Activated T-cell treated with anti-CD3 and anti-CD28 coated beads, Interleukin-2, amount 50 U/mL, for 24 hours (primary cell): ENCODE measurements around the gene B3GALT4.
"Not testable (repeated sequence)": the region's sequence is repeated elsewhere in the genome, so short reads cannot be mapped to it uniquely, and the experiment has no call there.

ENCODE experiments used
- DNase-seq: peaks from one replicate; pipeline ENCODE4 v3.0.0-alpha.2; 2020
- H3K27ac Mint-ChIP-seq: 2 replicates; pipeline ENCODE4 v1.8.0; 2020; ENCODE audit warnings: mild to moderate bottlenecking, mixed read lengths
- H3K27me3 Mint-ChIP-seq: 2 replicates; pipeline ENCODE4 v1.8.0; 2020; ENCODE audit warnings: mixed read lengths
- H3K36me3 Mint-ChIP-seq: 2 replicates; pipeline ENCODE4 v1.8.0; 2020; ENCODE audit warnings: low read depth, mixed read lengths
- H3K4me1 Mint-ChIP-seq: 2 replicates; pipeline ENCODE4 v1.8.0; 2020; ENCODE audit warnings: low read depth, mixed read lengths
- H3K4me3 Mint-ChIP-seq: 2 replicates; pipeline ENCODE4 v1.8.0; 2020; ENCODE audit warnings: mild to moderate bottlenecking, moderate library complexity, mixed read lengths
- H3K9me3 Mint-ChIP-seq: 2 replicates; pipeline ENCODE4 v1.8.0; 2020; ENCODE audit warnings: mixed read lengths

Gene B3GALT4

GRCh38 chr6:33252759-33253158, 24.2 kb upstream of the B3GALT4 start:
- Mint-ChIP-seq H3K36me3 (peaks cover 54% of the 10 kb centered on the region), H3K4me3 (no peak overlapping the region), H3K9me3 (no peaks in the 10 kb centered on the region), H3K4me1 (peaks cover 46% of the 10 kb centered on the region), H3K27ac (peak overlapping the region; percentile 29), H3K27me3 (no peaks in the 10 kb centered on the region)
- no peak for DNase-seq

DNA sequence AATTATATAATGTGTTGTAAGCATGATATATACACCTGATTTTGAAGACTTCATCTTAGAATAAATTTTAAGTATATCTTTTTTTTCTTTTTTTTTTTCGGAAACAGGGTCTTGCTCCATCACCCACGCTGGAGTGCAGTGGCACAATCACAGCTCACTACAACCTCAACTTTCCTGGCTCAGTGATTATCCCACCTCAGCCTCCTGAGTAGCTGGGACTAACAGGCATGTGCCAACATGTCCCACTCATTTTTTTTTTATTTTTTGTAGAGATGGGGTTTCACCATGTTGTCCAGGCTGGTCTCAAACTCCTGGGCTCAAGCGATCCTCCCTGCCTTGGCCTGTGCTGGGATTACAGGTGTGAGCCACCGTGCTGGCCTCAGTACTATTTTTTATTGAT, 22.3 kb upstream of the B3GALT4 start:
- no peaks in the 10 kb centered on the region for H3K27me3 Mint-ChIP-seq
- H3K9me3 Mint-ChIP-seq: no peaks in the 10 kb centered on the region
- no peak overlapping the region for H3K27ac Mint-ChIP-seq
- no peak overlapping the region for H3K4me3 Mint-ChIP-seq
- H3K36me3 Mint-ChIP-seq: peaks cover 64% of the 10 kb centered on the region
- peaks cover 31% of the 10 kb centered on the region for H3K4me1 Mint-ChIP-seq
- DNase-seq: no peak

DNA sequence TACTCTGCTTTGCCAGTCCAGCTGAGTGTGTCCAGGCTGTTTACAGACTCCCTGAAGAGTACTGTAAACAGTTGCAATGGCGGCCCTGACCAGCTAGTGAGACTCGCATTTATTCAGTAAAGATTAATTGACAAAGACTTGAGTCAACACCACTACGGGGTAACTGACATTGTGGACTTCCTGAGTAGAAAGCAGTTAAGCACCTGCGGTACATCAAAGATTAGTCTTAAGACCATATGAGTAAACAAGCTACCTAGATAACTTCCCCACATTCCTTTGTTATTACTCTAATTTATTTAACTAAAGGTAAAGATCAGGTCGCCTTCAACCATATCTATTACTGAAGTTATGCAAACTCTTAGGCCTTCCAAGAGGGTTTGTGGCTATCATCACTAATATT, 17.9 kb upstream of the B3GALT4 start:
- Mint-ChIP-seq H3K9me3 (no peaks in the 10 kb centered on the region), H3K36me3 (peaks cover 74% of the 10 kb centered on the region), H3K27me3 (no peaks in the 10 kb centered on the region), H3K4me3 (no peak overlapping the region), H3K4me1 (peaks cover 7% of the 10 kb centered on the region), H3K27ac (no peak overlapping the region)
- DNase-seq: no peak

DNA sequence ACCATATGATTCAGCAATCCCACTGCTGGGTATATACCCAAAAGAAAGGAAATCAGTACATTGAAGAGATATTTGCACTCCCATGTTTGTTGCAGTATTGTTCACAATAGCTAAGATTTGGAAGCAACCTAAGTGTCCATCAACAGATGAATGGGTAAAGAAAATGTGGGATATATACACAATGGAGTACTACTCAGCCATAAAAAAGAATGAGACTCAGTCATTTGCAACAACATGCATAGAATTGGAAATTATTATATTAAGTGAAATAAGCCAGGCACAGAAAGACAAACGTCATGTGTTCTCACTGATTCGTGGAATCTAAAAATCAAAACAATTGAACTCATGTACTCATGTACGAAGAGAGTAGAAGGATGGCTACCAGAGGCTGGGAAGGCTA, 14.4 kb upstream of the B3GALT4 start:
- DNase-seq, H3K4me3 Mint-ChIP-seq, H3K9me3 Mint-ChIP-seq, H3K4me1 Mint-ChIP-seq, H3K27ac Mint-ChIP-seq, H3K27me3 Mint-ChIP-seq: not testable (repeated sequence)
- peaks cover 90% of the 10 kb centered on the region for H3K36me3 Mint-ChIP-seq

- Mint-ChIP-seq H3K9me3 (no peaks in the 10 kb centered on the region), H3K27me3 (no peaks in the 10 kb centered on the region), H3K27ac (peak overlapping the region; percentile 9), H3K4me1 (peaks cover 7% of the 10 kb centered on the region), H3K36me3 (peaks cover 95% of the 10 kb centered on the region), H3K4me3 (no peak overlapping the region)
- DNase-seq: no peak
Measured at GRCh38 chr6:33264015-33264414, 12.9 kb upstream of the B3GALT4 start.

- Mint-ChIP-seq H3K27me3 (no peaks in the 10 kb centered on the region), H3K4me1 (peaks cover 32% of the 10 kb centered on the region), H3K9me3 (no peaks in the 10 kb centered on the region), H3K27ac (peak overlapping the region; percentile 100), H3K36me3 (peaks cover 93% of the 10 kb centered on the region), H3K4me3 (peak overlapping the region; percentile 98)
- no peak for DNase-seq
Measured at GRCh38 chr6:33271117-33271467, 5.8 kb upstream of the B3GALT4 start.

GRCh38 chr6:33271468-33272274, 5.3 kb upstream of the B3GALT4 start, which contains the start of the genes RPS18 and VPS52:
Gene RPS18, plus strand, starts transcription at chr6:33272075. Its CDS starts 45 bp downstream, at chr6:33272120.
Gene VPS52, minus strand, starts transcription at chr6:33271876. Its CDS starts 201 bp downstream, at chr6:33271675.
- peak; percentile 92 for DNase-seq
- Mint-ChIP-seq H3K4me1 (peaks cover 38% of the 10 kb centered on the region), H3K9me3 (no peaks in the 10 kb centered on the region), H3K27ac (peak within 1 kb of the TSS; percentile 100), H3K4me3 (peak within 1 kb of the TSS; percentile 98), H3K36me3 (peaks cover 93% of the 10 kb centered on the region), H3K27me3 (no peaks in the 10 kb centered on the region)

- H3K27ac Mint-ChIP-seq: peak overlapping the region; percentile 100
- peak overlapping the region; percentile 98 for H3K4me3 Mint-ChIP-seq
- H3K9me3 Mint-ChIP-seq: no peaks in the 10 kb centered on the region
- H3K27me3 Mint-ChIP-seq: no peaks in the 10 kb centered on the region
- peaks cover 89% of the 10 kb centered on the region for H3K36me3 Mint-ChIP-seq
- H3K4me1 Mint-ChIP-seq: peaks cover 42% of the 10 kb centered on the region
- no peak for DNase-seq
Measured at GRCh38 chr6:33272275-33273128, 4.4 kb upstream of the B3GALT4 start.

DNA sequence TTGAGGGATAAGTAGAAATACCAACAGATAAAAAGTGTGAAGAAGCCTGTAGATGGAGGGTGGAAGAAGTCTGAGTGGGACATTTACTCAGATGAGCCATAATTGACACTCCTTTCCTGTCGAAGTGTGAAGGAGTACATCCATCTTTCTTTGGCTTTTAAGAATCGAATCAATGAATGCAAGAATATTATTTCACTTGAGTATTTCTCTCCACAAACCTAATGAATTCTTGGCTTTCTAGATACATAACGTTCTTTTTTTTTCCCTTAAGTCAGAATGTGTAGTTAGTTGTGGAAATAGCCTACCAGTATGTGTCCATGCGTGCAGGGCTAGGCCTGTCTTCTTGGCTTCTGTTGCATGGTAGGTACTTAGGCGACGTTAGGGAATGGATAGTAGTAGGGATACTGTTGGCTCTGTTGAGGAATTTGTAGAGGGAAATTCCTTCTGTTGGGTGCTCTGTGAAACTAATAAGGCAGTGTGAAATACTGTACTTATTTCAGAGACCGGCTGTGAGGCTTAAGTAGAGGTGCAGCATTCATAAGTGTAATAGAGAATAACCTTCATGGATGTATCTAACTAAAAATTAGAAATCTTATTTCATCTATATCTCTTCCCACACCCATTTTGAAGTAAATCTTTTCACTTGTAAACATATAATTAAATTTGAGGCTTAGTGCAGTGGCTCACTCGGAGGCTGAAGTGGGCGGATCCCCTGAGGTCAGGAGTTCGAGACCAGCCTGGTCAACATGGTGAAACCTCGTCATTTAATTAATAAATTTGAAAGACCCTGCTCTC, 3.6 kb upstream of the B3GALT4 start:
- no peaks in the 10 kb centered on the region for H3K9me3 Mint-ChIP-seq
- peaks cover 47% of the 10 kb centered on the region for H3K4me1 Mint-ChIP-seq
- peak overlapping the region; percentile 98 for H3K4me3 Mint-ChIP-seq
- no peaks in the 10 kb centered on the region for H3K27me3 Mint-ChIP-seq
- H3K27ac Mint-ChIP-seq: peak overlapping the region; percentile 100
- no peak for DNase-seq
- peaks cover 86% of the 10 kb centered on the region for H3K36me3 Mint-ChIP-seq

DNA sequence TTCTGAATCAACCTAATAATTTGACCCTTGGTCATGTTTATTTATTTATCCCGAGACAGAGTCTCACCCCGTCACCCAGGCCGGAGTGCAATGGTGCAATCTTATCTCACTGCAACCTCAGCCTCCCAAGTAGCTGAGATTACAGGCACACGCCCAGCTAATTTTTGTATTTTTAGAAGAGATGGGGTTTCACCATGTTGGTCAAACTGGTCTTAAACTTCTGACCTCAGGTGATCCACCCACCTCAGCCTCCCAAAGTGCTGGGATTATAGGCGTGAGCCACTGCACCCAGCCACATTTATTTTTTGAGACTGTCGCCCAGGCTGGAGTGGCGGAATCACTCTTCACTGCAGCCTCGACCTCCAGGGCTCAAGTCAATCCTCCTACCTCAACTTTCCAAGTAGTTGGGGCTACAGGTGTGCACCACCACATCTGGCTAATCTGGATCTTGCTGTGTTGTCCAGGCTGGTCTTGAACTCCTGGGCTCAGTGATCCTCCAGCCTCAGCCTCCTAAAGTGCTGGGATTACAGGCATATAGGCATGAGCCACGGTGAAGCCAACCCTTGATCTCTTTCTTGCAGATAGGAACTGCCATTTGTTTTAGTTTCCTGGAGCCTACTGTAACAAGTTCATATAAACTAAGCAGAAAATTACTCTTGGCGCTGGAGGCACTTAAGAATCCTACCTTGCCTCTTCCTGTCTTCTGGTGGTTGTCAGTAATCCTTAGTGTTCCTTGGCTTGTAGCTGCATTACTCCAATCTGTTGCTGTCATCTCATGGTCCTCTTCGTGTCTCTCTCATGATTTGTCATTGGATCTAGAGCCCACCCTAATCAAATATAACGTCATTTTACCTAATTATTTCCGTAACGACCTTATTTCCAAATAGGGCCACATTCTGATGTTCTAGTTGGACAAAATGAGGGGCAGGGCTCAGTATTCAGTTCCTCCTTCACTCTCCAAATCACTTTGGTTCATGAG, 2.7 kb upstream of the B3GALT4 start:
- peaks cover 50% of the 10 kb centered on the region for H3K4me1 Mint-ChIP-seq
- H3K36me3 Mint-ChIP-seq: peaks cover 86% of the 10 kb centered on the region
- H3K4me3 Mint-ChIP-seq: peak overlapping the region; percentile 98
- peak overlapping the region; percentile 100 for H3K27ac Mint-ChIP-seq
- DNase-seq: peak; percentile 47
- no peaks in the 10 kb centered on the region for H3K9me3 Mint-ChIP-seq
- no peaks in the 10 kb centered on the region for H3K27me3 Mint-ChIP-seq

GRCh38 chr6:33275795-33276580, 935 bp upstream of the B3GALT4 start:
- peaks cover 94% of the 10 kb centered on the region for H3K36me3 Mint-ChIP-seq
- peak overlapping the region; percentile 100 for H3K27ac Mint-ChIP-seq
- DNase-seq, H3K9me3 Mint-ChIP-seq, H3K27me3 Mint-ChIP-seq: not testable (repeated sequence)
- peaks cover 46% of the 10 kb centered on the region for H3K4me1 Mint-ChIP-seq
- H3K4me3 Mint-ChIP-seq: peak overlapping the region; percentile 98

DNA sequence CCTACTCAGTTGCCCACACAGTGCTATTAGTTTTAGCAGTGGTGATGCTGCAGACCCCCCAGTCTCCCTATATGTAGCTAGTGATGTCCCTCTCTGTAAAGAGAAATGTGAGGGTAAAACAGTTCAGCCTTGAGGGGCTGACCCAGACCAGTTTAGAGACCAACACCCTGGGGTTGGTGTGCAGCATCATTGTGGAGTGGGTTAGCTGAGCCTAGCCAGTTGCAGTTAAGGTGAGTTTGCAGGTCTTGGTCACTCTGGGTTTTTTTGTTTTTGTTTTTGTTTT, 401 bp upstream of the B3GALT4 start:
- no peaks in the 10 kb centered on the region for H3K9me3 Mint-ChIP-seq
- H3K27ac Mint-ChIP-seq: peak overlapping the region; percentile 100
- H3K4me1 Mint-ChIP-seq: peaks cover 51% of the 10 kb centered on the region
- no peak for DNase-seq
- peak overlapping the region; percentile 98 for H3K4me3 Mint-ChIP-seq
- peaks cover 94% of the 10 kb centered on the region for H3K36me3 Mint-ChIP-seq
- no peaks in the 10 kb centered on the region for H3K27me3 Mint-ChIP-seq
